Ovary (tissue), 9 donors: Measurements from ENCODE around the gene KCNAB3. TPM values are rescaled to one million over a fixed set of nuclear protein-coding genes. Genes with fewer than 3 reads are reported as not detected.

Experiments
- DNase-seq, 5 donors: peaks; one replicate each; pipeline ENCODE4 v3.0.0-alpha.2; 2019 to 2020
- H3K27ac ChIP-seq, 2 donors: fragments of 200-600 bp; one replicate each; pipeline versions ENCODE4 v1.5.1 to v1.8.0; 2019 to 2022
- H3K27me3 ChIP-seq: fragments of 200-600 bp; one replicate; pipeline ENCODE4 v1.8.0; 2022
- H3K36me3 ChIP-seq: fragments of 200-600 bp; sonication (generic); one replicate; pipeline ENCODE4 v1.5.1; 2019
- H3K4me1 ChIP-seq: one replicate; pipeline ENCODE4 v1.8.1; 2013; ENCODE audit warnings: mild to moderate bottlenecking, moderate library complexity; ENCODE audit not compliant: insufficient read depth
- H3K4me3 ChIP-seq: fragments of 200-600 bp; sonication (generic); one replicate; pipeline ENCODE4 v1.5.1; 2017
- H3K9me3 ChIP-seq, 2 donors: fragments of 200-600 bp in 1 of 2; sonication (generic) in 1 of 2; one replicate each; pipeline versions ENCODE4 v1.5.1 to v1.8.1; 2013 to 2019; ENCODE audit warnings: mild to moderate bottlenecking in 1 of 2, moderate library complexity in 1 of 2
- EP300 ChIP-seq: sonication (generic); formaldehyde crosslinking; IDR thresholded peaks from one replicate; pipeline ENCODE4 v1.6.1; 2017; ENCODE audit warnings: antibody characterized with exemption
- POLR2A ChIP-seq: fragments of 450-650 bp; IDR thresholded peaks from one replicate; pipeline ENCODE4 v1.6.1; 2017; ENCODE audit warnings: antibody characterized with exemption, mild to moderate bottlenecking, moderate library complexity
- WGBS, 3 donors: extraction: QIAGEN DNeasy Blood & Tissue Kit in 1 of 3; methylation state at CpG; one replicate each; pipeline versions ENCODE4 v1.1.5 to v1.1.7; 2013 to 2017; 5-methylcytosine and 5-hydroxymethylcytosine counted together
- intact Hi-C, 4 donors: fragments of 100-400 bp; cut with DNase I; formaldehyde crosslinking; loops; one replicate each; pipeline versions ENCODE4 v1.11.0 to v1.15.1; 2022 to 2023
- polyA plus RNA-seq, 2 donors: library from polyadenylated mRNA; stranded (reverse); fragments of 200-250 nt in 1 of 2; fragments of 350-450 nt in 1 of 2; fragmentation: Illumina TruSeq in 1 of 2; extraction: RNeasy Lipid Tissue Mini Kit (QIAGEN cat#74804) in 1 of 2; gene quantifications; one replicate each; pipeline ENCODE4 v1.2.3, GENCODE V29; 2013 to 2014
- total RNA-seq, 7 donors: library from RNA; depleted of rRNA in 2 of 7; stranded (reverse); fragments of >200 nt in 2 of 7; fragmentation: NEBNext Ultra II Directional in 3 of 7; extraction: Animal tissue kit (Norgen Biotek cat#: 25700) in 3 of 7; gene quantifications; one replicate each; pipeline versions ENCODE4 v1.1.0 to v1.2.4, GENCODE V29; 2016 to 2023
- TF ChIP-seq, protein P1 (sequence below), 3 donors: fragments of 450-650 bp in 2 of 3; fragments of 200-600 bp in 1 of 3; IDR thresholded peaks; one replicate each; pipeline versions ENCODE4 v1.5.1 to v1.8.0; 2016 to 2022; ENCODE audit warnings: antibody characterized with exemption in 3 of 3, mild to moderate bottlenecking in 1 of 3
- donor health status: DM: no; HTN: no; CAD: no; lungs with moderate emphysema.
- donor health status: DM: no; HTN: no; CAD: no.
- donor health status: Bipolar disorder and iron deficiency.
- donor health status: DM: yes; HTN: yes; CAD: no.
- donor health status: DM: no; HTN: no; CAD: no.
- donor health status: DM: yes; HTN: yes; CAD: no.

The KCNAB3 gene
- total and polyA plus RNA-seq, 9 donors, result 0.48 to 5.9 (median 2.2) TPM

GRCh38 chr17:7931709-7932482, 2.2 kb upstream of the KCNAB3 start, which contains the start of the genes CNTROB and TRAPPC1:
CNTROB (plus strand) TSS chr17:7932206; CDS start chr17:7933080, 874 bp downstream.
TRAPPC1 (minus strand) TSS chr17:7931946; CDS start chr17:7931829, 117 bp downstream.
- intact Hi-C loops, result loop anchor here in 2 of 4 donors (2.0 to 5.0 kb wide), 2 partner anchors 15 to 365 kb away; partner anchors contain the start of genes RNF227 (in 1 of the 2) and SLC25A35 (in 1 of the 2)
- H3K27ac ChIP-seq, result peak within 1 kb of the TSS; percentile 32 to 36
- WGBS, 3 donors, result 0 to 1% (median 0%) methylated on average over 55 of the region's 55 CpGs
- no peaks in the 10 kb centered on the region for H3K9me3 ChIP-seq
- H3K4me1 ChIP-seq, result peaks cover 4% of the 10 kb centered on the region
- TF ChIP-seq, protein P1, sequence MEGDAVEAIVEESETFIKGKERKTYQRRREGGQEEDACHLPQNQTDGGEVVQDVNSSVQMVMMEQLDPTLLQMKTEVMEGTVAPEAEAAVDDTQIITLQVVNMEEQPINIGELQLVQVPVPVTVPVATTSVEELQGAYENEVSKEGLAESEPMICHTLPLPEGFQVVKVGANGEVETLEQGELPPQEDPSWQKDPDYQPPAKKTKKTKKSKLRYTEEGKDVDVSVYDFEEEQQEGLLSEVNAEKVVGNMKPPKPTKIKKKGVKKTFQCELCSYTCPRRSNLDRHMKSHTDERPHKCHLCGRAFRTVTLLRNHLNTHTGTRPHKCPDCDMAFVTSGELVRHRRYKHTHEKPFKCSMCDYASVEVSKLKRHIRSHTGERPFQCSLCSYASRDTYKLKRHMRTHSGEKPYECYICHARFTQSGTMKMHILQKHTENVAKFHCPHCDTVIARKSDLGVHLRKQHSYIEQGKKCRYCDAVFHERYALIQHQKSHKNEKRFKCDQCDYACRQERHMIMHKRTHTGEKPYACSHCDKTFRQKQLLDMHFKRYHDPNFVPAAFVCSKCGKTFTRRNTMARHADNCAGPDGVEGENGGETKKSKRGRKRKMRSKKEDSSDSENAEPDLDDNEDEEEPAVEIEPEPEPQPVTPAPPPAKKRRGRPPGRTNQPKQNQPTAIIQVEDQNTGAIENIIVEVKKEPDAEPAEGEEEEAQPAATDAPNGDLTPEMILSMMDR (IDR thresholded peaks at IDR 0.05), result peak in 1 of 3 donors; percentile 10
- TF ChIP-seq EP300, result peak; percentile 36
- peak; percentile 85 for TF ChIP-seq POLR2A
- H3K27me3 ChIP-seq, result no peaks in the 10 kb centered on the region
- DNase-seq, result peak; percentile 99 to 100 (median 100)
- H3K36me3 ChIP-seq, result no peaks in the 10 kb centered on the region
- H3K4me3 ChIP-seq, result peak within 1 kb of the TSS; percentile 84

DNA sequence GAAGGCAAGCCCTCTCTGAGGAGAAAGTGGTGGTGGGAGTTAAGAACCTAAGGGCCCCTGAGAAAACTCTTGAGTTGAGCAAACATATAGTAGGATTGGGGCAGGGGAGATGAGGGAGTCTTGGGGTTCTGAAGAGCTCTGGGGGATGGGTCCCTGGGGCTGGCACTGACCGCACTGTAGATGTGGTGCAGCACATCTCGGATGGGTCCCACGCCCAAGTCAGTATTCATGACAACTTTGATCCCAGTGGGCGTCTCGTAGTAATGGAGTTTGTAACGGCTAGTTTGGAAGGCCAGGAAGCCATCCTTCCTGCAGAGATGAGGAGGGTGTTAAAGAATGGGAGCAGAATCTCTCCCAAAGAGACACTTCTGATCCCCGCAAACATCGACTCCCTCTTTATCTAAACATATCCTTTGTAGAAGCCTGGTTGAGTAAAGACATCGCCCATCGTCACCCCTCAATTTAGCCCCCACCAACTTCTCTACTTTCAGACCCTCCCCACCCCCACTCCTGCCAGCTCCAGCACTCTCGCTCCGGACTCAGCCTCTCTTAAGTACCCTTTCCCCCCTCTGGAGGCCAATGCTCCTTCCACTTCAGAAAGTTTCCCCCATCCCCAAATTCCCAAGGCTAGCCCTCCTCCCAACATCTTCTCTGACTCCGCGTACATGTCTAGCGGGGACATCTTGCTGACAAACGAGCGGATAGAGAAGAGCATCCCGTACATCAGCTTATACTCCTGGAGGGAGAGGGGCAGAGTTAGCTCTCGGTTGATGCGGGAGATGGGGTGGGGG, 1.4 kb upstream of the KCNAB3 start:
- Histone ChIP-seq H3K4me1 (peaks cover 4% of the 10 kb centered on the region), H3K36me3 (no peaks in the 10 kb centered on the region), H3K9me3 (no peaks in the 10 kb centered on the region), H3K27me3 (no peaks in the 10 kb centered on the region), H3K27ac (no peak overlapping the region), H3K4me3 (peak overlapping the region; percentile 84)
- TF ChIP-seq, protein P1 (IDR thresholded peaks at IDR 0.05), result no peak
- no peak for TF ChIP-seq POLR2A
- no peak for TF ChIP-seq EP300
- 35 to 41% (median 37%) methylated on average over 20 of the region's 20 CpGs for WGBS, 3 donors
- peak in 2 of 5 donors; percentile 36 for DNase-seq
- intact Hi-C loops, result loop anchor here in 2 of 4 donors (2.0 to 5.0 kb wide), 2 partner anchors 14 to 366 kb away; partner anchors contain the start of genes RNF227 (in 1 of the 2) and SLC25A35 (in 1 of the 2)

DNA sequence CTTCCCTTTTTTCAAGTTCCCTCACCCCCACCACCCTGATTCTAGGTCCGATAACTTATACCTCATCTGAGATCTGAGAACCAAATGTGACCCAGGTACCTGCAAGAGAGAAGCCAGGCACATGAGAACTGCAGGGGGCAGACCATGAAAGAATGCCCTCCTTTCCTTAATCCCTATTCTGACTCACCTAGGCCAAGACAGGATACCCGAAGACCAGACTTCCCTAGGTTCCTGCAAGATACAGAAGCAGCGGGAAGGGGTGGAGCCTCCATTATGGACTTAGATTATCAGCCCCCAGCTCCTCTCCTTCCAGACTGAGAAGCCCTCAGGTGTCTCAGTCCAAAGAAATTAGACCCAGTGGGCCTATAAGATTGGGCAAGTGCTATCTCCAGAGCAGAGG, 2.1 kb downstream of the KCNAB3 start:
- Histone ChIP-seq H3K27ac (no peak overlapping the region), H3K4me1 (peaks cover 4% of the 10 kb centered on the region), H3K9me3 (no peaks in the 10 kb centered on the region), H3K36me3 (no peaks in the 10 kb centered on the region), H3K4me3 (no peak overlapping the region), H3K27me3 (no peaks in the 10 kb centered on the region)
- DNase-seq, result no peak
- WGBS, 3 donors, result 88 to 93% (median 88%) methylated on average over 3 of the region's 3 CpGs
- TF ChIP-seq POLR2A (no peak), EP300 (no peak)
- TF ChIP-seq, protein P1 (IDR thresholded peaks at IDR 0.05), result no peak
- intact Hi-C loops, result loop anchor here in 1 of 4 donors (10.0 kb wide), 1 partner anchor 57 kb away; no protein-coding TSS in a partner anchor
